ENCODE results near the gene MDM1.

DNA sequence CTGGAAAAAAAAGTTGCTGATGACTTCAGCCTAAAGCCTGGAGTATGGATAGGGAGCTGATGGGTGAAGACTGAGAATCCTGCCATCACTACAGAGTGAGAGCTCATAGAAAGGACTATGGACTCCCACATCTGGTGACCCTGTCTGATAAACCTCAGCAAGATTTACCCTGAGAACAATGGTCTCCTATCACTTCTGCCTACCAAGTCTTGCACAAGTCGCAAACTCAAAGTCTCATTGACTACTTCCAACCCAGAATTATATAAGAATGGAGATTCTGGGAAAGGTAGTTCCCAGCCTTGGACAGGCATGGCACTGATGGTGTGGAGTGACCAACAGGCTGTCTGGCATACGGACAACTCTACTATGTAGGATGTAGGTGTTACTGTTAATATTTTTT is 9.7 kb upstream of the MDM1 start:
- no peak for TF ChIP-seq FOXP1 (IDR thresholded peaks at IDR 0.05)
- 0 out of 2 replicates have a peak, but pooled peaks have one; percentile 10 for TF ChIP-seq FOXP1 (CRISPR knock-in tag; IDR thresholded peaks at IDR 0.05)
- TF ChIP-seq GTF2F1 (IDR thresholded peaks at IDR 0.05; ENCODE audit: low read length), result no peak
- no peak for TF ChIP-seq EZH2 (conservative IDR thresholded peaks at IDR 0.05; ENCODE audit: low read depth, low read length)
- no peak for TF ChIP-seq PCBP2 (optimal IDR thresholded peaks at IDR 0.05; ENCODE audit: low read depth, low read length, poor library complexity, severe bottlenecking)
- TF ChIP-seq, protein P1, sequence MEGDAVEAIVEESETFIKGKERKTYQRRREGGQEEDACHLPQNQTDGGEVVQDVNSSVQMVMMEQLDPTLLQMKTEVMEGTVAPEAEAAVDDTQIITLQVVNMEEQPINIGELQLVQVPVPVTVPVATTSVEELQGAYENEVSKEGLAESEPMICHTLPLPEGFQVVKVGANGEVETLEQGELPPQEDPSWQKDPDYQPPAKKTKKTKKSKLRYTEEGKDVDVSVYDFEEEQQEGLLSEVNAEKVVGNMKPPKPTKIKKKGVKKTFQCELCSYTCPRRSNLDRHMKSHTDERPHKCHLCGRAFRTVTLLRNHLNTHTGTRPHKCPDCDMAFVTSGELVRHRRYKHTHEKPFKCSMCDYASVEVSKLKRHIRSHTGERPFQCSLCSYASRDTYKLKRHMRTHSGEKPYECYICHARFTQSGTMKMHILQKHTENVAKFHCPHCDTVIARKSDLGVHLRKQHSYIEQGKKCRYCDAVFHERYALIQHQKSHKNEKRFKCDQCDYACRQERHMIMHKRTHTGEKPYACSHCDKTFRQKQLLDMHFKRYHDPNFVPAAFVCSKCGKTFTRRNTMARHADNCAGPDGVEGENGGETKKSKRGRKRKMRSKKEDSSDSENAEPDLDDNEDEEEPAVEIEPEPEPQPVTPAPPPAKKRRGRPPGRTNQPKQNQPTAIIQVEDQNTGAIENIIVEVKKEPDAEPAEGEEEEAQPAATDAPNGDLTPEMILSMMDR (CRISPR knock-in tag; IDR thresholded peaks at IDR 0.05), result no peak
- TF ChIP-seq MXI1 (IDR thresholded peaks at IDR 0.05; ENCODE audit: borderline replicate concordance, low read depth, low read length), result no peak
- TF ChIP-seq, protein P2, sequence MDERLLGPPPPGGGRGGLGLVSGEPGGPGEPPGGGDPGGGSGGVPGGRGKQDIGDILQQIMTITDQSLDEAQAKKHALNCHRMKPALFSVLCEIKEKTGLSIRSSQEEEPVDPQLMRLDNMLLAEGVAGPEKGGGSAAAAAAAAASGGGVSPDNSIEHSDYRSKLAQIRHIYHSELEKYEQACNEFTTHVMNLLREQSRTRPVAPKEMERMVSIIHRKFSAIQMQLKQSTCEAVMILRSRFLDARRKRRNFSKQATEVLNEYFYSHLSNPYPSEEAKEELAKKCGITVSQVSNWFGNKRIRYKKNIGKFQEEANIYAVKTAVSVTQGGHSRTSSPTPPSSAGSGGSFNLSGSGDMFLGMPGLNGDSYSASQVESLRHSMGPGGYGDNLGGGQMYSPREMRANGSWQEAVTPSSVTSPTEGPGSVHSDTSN (CRISPR knock-in tag; IDR thresholded peaks at IDR 0.05), result no peak
- no peak for TF ChIP-seq ZMYM3 (CRISPR knock-in tag; IDR thresholded peaks at IDR 0.05)
- TF ChIP-seq, protein P3, sequence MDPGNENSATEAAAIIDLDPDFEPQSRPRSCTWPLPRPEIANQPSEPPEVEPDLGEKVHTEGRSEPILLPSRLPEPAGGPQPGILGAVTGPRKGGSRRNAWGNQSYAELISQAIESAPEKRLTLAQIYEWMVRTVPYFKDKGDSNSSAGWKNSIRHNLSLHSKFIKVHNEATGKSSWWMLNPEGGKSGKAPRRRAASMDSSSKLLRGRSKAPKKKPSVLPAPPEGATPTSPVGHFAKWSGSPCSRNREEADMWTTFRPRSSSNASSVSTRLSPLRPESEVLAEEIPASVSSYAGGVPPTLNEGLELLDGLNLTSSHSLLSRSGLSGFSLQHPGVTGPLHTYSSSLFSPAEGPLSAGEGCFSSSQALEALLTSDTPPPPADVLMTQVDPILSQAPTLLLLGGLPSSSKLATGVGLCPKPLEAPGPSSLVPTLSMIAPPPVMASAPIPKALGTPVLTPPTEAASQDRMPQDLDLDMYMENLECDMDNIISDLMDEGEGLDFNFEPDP (CRISPR knock-in tag; conservative IDR thresholded peaks at IDR 0.05), result no peak
- TF ChIP-seq, protein P4, sequence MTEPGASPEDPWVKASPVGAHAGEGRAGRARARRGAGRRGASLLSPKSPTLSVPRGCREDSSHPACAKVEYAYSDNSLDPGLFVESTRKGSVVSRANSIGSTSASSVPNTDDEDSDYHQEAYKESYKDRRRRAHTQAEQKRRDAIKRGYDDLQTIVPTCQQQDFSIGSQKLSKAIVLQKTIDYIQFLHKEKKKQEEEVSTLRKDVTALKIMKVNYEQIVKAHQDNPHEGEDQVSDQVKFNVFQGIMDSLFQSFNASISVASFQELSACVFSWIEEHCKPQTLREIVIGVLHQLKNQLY (CRISPR knock-in tag; IDR thresholded peaks at IDR 0.05), result no peak
- 0 out of 4 replicates have a peak, but pooled peaks of 1 of the 2 experiments have one; percentile 20 for TF ChIP-seq POLR2A (IDR thresholded peaks at IDR 0.05; ENCODE audit: insufficient read depth in 1 of 2, low read depth in 2 of 2, low read length in 2 of 2)
- TF ChIP-seq ZNF644 (CRISPR knock-in tag; IDR thresholded peaks at IDR 0.05; ENCODE audit: low read depth), result peak; percentile 46; the same call in 1 of the 2 replicates
- no peak for TF ChIP-seq ATRX (CRISPR knock-in tag; IDR thresholded peaks at IDR 0.05; ENCODE audit: borderline replicate concordance)
- TF ChIP-seq, protein P5, sequence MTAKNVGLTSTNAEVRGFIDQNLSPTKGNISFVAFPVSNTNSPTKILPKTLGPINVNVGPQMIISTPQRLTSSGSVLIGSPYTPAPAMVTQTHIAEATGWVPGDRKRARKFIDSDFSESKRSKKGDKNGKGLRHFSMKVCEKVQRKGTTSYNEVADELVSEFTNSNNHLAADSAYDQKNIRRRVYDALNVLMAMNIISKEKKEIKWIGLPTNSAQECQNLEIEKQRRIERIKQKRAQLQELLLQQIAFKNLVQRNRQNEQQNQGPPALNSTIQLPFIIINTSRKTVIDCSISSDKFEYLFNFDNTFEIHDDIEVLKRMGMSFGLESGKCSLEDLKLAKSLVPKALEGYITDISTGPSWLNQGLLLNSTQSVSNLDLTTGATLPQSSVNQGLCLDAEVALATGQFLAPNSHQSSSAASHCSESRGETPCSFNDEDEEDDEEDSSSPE (CRISPR knock-in tag; IDR thresholded peaks at IDR 0.05), result no peak
